Endothelial cell of umbilical vein (primary cell): ENCODE results near the gene CEP43.

Source experiments
- CTCF ChIP-seq, 2 donors: IDR thresholded peaks; 1 replicate in 1 of 2; 2 replicates in 1 of 2; pipeline ENCODE4 v1.5.1; 2011; ENCODE audit warnings: low read length in 2 of 2, mild to moderate bottlenecking in 2 of 2, moderate library complexity in 2 of 2, control low read depth in 1 of 2, inconsistent platforms in 1 of 2, low read depth in 1 of 2; ENCODE audit not compliant: insufficient read depth in 1 of 2; ENCODE audit errors: extremely low read depth in 1 of 2
- EZH2 ChIP-seq: IDR thresholded peaks from 2 replicates; pipeline ENCODE4 v1.6.1; 2012; ENCODE audit warnings: borderline replicate concordance, low read depth, mild to moderate bottlenecking, moderate library complexity, low read length, inconsistent platforms; ENCODE audit not compliant: severe bottlenecking
- FOS ChIP-seq: IDR thresholded peaks from 2 replicates; pipeline ENCODE4 v1.6.1; 2011; ENCODE audit warnings: mild to moderate bottlenecking, low read length, moderate library complexity, borderline replicate concordance; ENCODE audit not compliant: insufficient read depth
- JUN ChIP-seq: IDR thresholded peaks from 2 replicates; pipeline ENCODE4 v1.6.1; 2011; ENCODE audit warnings: borderline replicate concordance, low read depth; ENCODE audit not compliant: insufficient read length, insufficient read depth
- POLR2A ChIP-seq: IDR thresholded peaks from 2 replicates; pipeline ENCODE4 v1.6.1; 2012; ENCODE audit warnings: low read depth, mild to moderate bottlenecking, control low read depth, low read length
- POLR2AphosphoS5 ChIP-seq: IDR thresholded peaks from 2 replicates; pipeline ENCODE4 v1.6.1; 2012; ENCODE audit warnings: low read depth, mild to moderate bottlenecking, control low read depth, low read length, moderate library complexity; ENCODE audit not compliant: insufficient read depth

- TF ChIP-seq CTCF (IDR thresholded peaks at IDR 0.05; ENCODE audit: extremely low read depth in 1 of 2, insufficient read depth in 1 of 2, low read depth in 1 of 2, low read length in 2 of 2) (no peak), EZH2 (no peak), POLR2A (no peak), FOS (no peak), POLR2AphosphoS5 (no peak), JUN (no peak)
These were observed 47.8 kb downstream of the CEP43 start for GRCh38 chr6:167046861-167047495.
